Erythroblast (primary cell): ENCODE measurements around the gene NEK8.

ENCODE experiments used
- GATA1 ChIP-seq: IDR thresholded peaks from 2 replicates; pipeline ENCODE4 v1.6.1; 2011; ENCODE audit warnings: low read depth, mild to moderate bottlenecking, control low read depth, low read length, moderate library complexity
- POLR2A ChIP-seq: IDR thresholded peaks from 2 replicates; pipeline ENCODE4 v1.6.1; 2011; ENCODE audit warnings: mild to moderate bottlenecking, low read length

DNA sequence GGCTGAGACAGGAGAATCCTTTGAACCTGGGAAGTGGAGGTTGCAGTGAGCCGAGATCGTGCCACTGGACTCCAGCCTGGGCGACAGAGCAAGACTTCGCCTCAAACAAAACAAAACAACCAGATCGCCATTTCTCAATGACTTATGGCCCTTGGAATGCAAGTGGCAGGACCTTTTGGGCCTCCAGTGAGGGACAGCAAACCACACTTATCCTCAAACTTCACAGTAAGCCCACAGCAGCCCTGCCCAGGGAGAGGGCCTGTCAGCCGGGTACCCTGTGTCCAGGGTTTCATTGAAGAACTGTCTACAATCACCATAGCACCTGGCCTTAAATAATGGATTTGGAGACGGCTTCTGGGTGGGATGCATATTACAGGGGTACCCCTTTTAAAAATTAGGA is 26.9 kb downstream of the NEK8 start:
- no peak for TF ChIP-seq POLR2A
- no peak for TF ChIP-seq GATA1
